Measurements from ENCODE around the gene PMIS2.

DNA sequence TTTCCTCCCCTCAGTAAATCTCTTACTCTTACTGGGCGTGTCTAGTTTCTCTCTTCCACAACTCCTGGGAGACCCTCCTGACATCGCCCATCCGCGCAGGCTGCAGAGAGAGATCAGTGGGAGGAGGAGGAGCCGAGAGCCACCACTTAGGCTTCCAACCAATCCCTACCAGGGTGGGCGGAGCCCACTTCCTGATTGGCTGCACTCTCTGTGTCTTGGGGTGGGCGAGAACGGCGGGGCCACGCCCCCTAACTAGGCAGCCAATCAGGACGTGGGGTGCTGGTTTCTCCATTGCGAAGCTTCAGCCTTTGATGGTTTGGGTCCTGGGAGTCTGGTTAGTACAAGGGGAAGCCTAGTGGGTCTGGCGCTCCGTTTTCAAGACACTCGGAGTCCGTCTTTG lies at the start of gene PMIS2:
- TF ChIP-seq EZH2phosphoT487 (IDR thresholded peaks at IDR 0.05; ENCODE audit: borderline replicate concordance) (no peak), POLR2A (IDR thresholded peaks at IDR 0.05; ENCODE audit: borderline replicate concordance, extremely low read depth, insufficient read depth, insufficient read length) (no peak), POLR2AphosphoS5 (IDR thresholded peaks at IDR 0.05; ENCODE audit: low read depth, low read length) (no peak), SIN3A (IDR thresholded peaks at IDR 0.05; ENCODE audit: low read depth) (no peak), JUND (IDR thresholded peaks at IDR 0.05) (no peak), EZH2 (IDR thresholded peaks at IDR 0.05) (no peak), FOSL1 (IDR thresholded peaks at IDR 0.05; ENCODE audit: low read depth) (no peak), RAD21 (IDR thresholded peaks at IDR 0.05; ENCODE audit: low read depth) (no peak), ELF1 (IDR thresholded peaks at IDR 0.05; ENCODE audit: borderline replicate concordance, low read depth) (no peak)
- TF ChIP-seq, protein P1, sequence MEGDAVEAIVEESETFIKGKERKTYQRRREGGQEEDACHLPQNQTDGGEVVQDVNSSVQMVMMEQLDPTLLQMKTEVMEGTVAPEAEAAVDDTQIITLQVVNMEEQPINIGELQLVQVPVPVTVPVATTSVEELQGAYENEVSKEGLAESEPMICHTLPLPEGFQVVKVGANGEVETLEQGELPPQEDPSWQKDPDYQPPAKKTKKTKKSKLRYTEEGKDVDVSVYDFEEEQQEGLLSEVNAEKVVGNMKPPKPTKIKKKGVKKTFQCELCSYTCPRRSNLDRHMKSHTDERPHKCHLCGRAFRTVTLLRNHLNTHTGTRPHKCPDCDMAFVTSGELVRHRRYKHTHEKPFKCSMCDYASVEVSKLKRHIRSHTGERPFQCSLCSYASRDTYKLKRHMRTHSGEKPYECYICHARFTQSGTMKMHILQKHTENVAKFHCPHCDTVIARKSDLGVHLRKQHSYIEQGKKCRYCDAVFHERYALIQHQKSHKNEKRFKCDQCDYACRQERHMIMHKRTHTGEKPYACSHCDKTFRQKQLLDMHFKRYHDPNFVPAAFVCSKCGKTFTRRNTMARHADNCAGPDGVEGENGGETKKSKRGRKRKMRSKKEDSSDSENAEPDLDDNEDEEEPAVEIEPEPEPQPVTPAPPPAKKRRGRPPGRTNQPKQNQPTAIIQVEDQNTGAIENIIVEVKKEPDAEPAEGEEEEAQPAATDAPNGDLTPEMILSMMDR (IDR thresholded peaks at IDR 0.05 in 2 of 3, conservative IDR thresholded peaks at IDR 0.05 in 1 of 3; ENCODE audit: borderline replicate concordance in 1 of 3, insufficient read depth in 1 of 3, low read depth in 2 of 3, low read length in 2 of 3), result no peak
- TF ChIP-seq, protein P2, sequence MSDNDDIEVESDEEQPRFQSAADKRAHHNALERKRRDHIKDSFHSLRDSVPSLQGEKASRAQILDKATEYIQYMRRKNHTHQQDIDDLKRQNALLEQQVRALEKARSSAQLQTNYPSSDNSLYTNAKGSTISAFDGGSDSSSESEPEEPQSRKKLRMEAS (IDR thresholded peaks at IDR 0.05), result no peak

Measured in HCT116 (cell line).